DND-41 (cell line): ENCODE results near the gene MOBP.

Experiments
- CTCF ChIP-seq: IDR thresholded peaks from 2 replicates; pipeline ENCODE4 v1.5.1; 2012; ENCODE audit warnings: borderline replicate concordance, low read length, moderate library complexity, mild to moderate bottlenecking; ENCODE audit not compliant: poor library complexity, severe bottlenecking; ENCODE audit errors: extremely low read depth
- EZH2 ChIP-seq: IDR thresholded peaks from 3 replicates; pipeline ENCODE4 v1.6.1; 2012; ENCODE audit warnings: borderline replicate concordance, low read depth, mild to moderate bottlenecking, moderate library complexity, low read length, inconsistent platforms; ENCODE audit not compliant: severe bottlenecking

DNA sequence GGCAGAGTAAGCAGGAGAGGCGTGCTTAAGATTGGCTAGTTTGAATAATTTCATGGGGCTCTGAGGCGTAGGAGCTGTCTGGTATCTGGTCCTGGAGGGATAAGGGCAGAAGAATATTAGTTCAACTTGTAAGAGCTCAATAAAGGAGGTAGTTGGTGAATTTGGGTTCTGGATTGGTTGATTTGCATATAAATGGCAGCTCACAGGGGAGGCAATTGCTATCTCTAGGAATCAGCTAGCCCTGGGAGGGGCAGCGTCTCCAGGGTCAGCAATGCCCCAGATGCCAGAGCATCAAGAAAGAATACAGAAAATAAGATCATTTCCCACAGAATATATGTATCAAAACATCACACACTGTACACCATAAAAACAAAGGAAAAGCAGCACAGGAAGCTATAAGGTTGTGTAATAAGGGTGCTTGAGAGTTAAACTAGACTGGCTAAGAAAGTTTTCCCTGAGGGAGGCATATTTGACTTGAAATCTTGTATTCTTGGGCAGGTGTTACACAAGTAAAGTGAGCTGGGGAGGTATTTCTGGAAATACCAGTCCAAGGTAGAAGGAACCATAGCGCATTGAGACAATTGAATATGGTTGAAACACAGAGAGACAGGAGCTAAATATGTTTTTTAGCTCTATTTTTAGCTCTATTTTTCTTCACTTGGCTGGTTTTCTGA lies 6.1 kb downstream of the MOBP start:
- no peak for TF ChIP-seq EZH2
- TF ChIP-seq CTCF: no peak
